Neural cell (in vitro differentiated cells): ENCODE data around the gene PSMA2. TPM values are rescaled to one million over a fixed set of nuclear protein-coding genes. Genes with fewer than 3 reads are reported as not detected.

Experiments
- H2AFZ ChIP-seq: fragments of 200-600, 300-800 bp; sonication (generic), shearing (Covaris generic); 2 replicates; pipeline ENCODE4 v1.6.0; 2014; ENCODE audit warnings: low read depth, mild to moderate bottlenecking, antibody characterized with exemption, low read length, moderate library complexity
- H3F3A ChIP-seq: fragments of 200-600 bp; shearing (Covaris generic); 2 replicates; pipeline ENCODE4 v1.6.1; 2016; ENCODE audit warnings: mild to moderate bottlenecking, moderate library complexity, mixed read lengths, antibody characterized with exemption, low read length; ENCODE audit not compliant: insufficient read depth, poor library complexity, severe bottlenecking
- H3K27ac ChIP-seq: fragments of 200-600, 300-800 bp; sonication (generic), shearing (Covaris generic); 2 replicates; pipeline ENCODE4 v1.5.1; 2014; ENCODE audit warnings: mild to moderate bottlenecking, low read length, moderate library complexity
- H3K27me3 ChIP-seq: fragments of 300-800, 200-600 bp; sonication (generic), shearing (Covaris generic); 2 replicates; pipeline ENCODE4 v1.6.0; 2014; ENCODE audit warnings: mild to moderate bottlenecking, low read depth, low read length, moderate library complexity; ENCODE audit not compliant: insufficient read depth
- H3K36me3 ChIP-seq: fragments of 300-800, 200-600 bp; sonication (generic), shearing (Covaris generic); 2 replicates; pipeline ENCODE4 v1.5.1; 2014; ENCODE audit warnings: mild to moderate bottlenecking, antibody characterized with exemption, low read length, moderate library complexity; ENCODE audit not compliant: insufficient read depth
- H3K4me2 ChIP-seq: fragments of 300-800, 200-600 bp; sonication (generic), shearing (Covaris generic); 2 replicates; pipeline ENCODE4 v1.6.0; 2014; ENCODE audit warnings: mild to moderate bottlenecking, low read length
- H3K4me3 ChIP-seq: fragments of 300-800, 200-600 bp; sonication (generic), shearing (Covaris generic); 2 replicates; pipeline ENCODE4 v1.5.1; 2014; ENCODE audit warnings: mild to moderate bottlenecking, low read length, moderate library complexity
- H3K79me2 ChIP-seq: fragments of 200-600 bp; shearing (Covaris generic); replicated peaks from 2 replicates; pipeline ENCODE4 v1.6.0; 2014; ENCODE audit warnings: mild to moderate bottlenecking, low read length, moderate library complexity; ENCODE audit not compliant: insufficient read depth
- H3K9ac ChIP-seq: fragments of 300-800, 200-600 bp; sonication (generic), shearing (Covaris generic); 2 replicates; pipeline ENCODE4 v1.6.1; 2016; ENCODE audit warnings: mild to moderate bottlenecking, low read length, mixed read lengths
- H3K9me2 ChIP-seq: fragments of 200-600 bp; shearing (Covaris generic); 2 replicates; pipeline ENCODE4 v1.6.1; 2016; ENCODE audit warnings: mild to moderate bottlenecking, low read length, mixed read lengths; ENCODE audit not compliant: insufficient read depth
- H3K9me3 ChIP-seq: fragments of 200-600, 300-800 bp; sonication (generic), shearing (Covaris generic); 2 replicates; pipeline ENCODE4 v1.6.1; 2016; ENCODE audit warnings: mild to moderate bottlenecking, mixed run types, low read length, moderate library complexity, mixed read lengths
- H4K20me1 ChIP-seq: fragments of 200-600 bp; shearing (Covaris generic); 2 replicates; pipeline ENCODE4 v1.6.1; 2016; ENCODE audit warnings: mild to moderate bottlenecking, mixed run types; ENCODE audit not compliant: insufficient read depth
- EP300 ChIP-seq: fragments of 450-650 bp; conservative IDR thresholded peaks from 2 replicates; pipeline ENCODE4 v1.6.1; 2014; ENCODE audit warnings: antibody characterized with exemption, mild to moderate bottlenecking, moderate library complexity; ENCODE audit not compliant: poor library complexity, severe bottlenecking
- EZH2 ChIP-seq: fragments of 200-600, 300-800 bp; shearing (Covaris generic), sonication (generic); IDR thresholded peaks from 2 replicates; pipeline ENCODE4 v1.6.1; 2014; ENCODE audit warnings: antibody characterized with exemption, low read length, borderline replicate concordance, mild to moderate bottlenecking; ENCODE audit not compliant: insufficient read depth, poor library complexity, severe bottlenecking
- MXI1 ChIP-seq: fragments of 450-650 bp; conservative IDR thresholded peaks from 2 replicates; pipeline ENCODE4 v1.6.1; 2014; ENCODE audit warnings: antibody characterized with exemption, mild to moderate bottlenecking; ENCODE audit not compliant: poor library complexity, severe bottlenecking
- POLR2AphosphoS5 ChIP-seq: IDR thresholded peaks from 2 replicates; pipeline ENCODE4 v1.6.1; 2012
- RAD21 ChIP-seq: fragments of 450-650 bp; conservative IDR thresholded peaks from 2 replicates; pipeline ENCODE4 v1.6.1; 2014; ENCODE audit warnings: antibody characterized with exemption, mild to moderate bottlenecking, moderate library complexity
- SMC3 ChIP-seq: fragments of 450-650 bp; conservative IDR thresholded peaks from 2 replicates; pipeline ENCODE4 v1.6.1; 2014; ENCODE audit warnings: antibody characterized with exemption, mild to moderate bottlenecking, moderate library complexity; ENCODE audit not compliant: poor library complexity
- TAF1 ChIP-seq: IDR thresholded peaks from 2 replicates; pipeline ENCODE4 v1.6.1; 2012; ENCODE audit warnings: low read depth
- polyA plus RNA-seq: library from polyadenylated mRNA; depleted of rRNA; stranded (reverse); fragments of >200 nt; gene quantifications from 2 replicates; pipeline ENCODE4 v1.2.3, GENCODE V29; 2014
- TF ChIP-seq, protein P1 (sequence below): IDR thresholded peaks from 2 replicates; pipeline ENCODE4 v1.6.1; 2012; ENCODE audit warnings: borderline replicate concordance
- TF ChIP-seq, protein P2 (sequence below): fragments of 450-650 bp; IDR thresholded peaks from 2 replicates; pipeline ENCODE4 v1.5.1; 2014; ENCODE audit warnings: antibody characterized with exemption, mild to moderate bottlenecking, moderate library complexity; ENCODE audit not compliant: poor library complexity, severe bottlenecking

PSMA2 gene
- polyA plus RNA-seq, 1 donor from 2014 or later: 225 TPM

DNA sequence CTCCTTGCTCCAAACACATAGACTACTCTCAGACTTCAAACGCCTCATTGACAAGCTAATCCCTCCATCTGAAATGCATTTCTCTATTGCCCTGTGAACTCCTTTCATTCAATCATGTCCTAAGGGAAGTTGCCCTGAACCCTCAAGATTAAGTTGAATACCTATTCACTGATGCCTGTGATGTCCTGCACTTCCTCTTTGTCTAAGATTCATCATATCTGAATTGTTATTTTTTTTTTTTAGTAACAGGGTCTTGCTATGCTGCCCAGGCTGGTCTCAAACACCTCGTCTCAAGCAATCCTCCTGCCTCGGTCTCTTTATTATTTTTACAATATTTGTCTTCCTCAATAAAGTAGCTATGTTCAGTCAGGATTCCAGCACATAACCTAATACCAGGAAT is 3.2 kb downstream of the PSMA2 start:
- no peaks in the 10 kb centered on the region for H4K20me1 ChIP-seq
- H3K4me2 ChIP-seq: no peak overlapping the region
- H3K27ac ChIP-seq: no peak overlapping the region
- H3K36me3 ChIP-seq: no peaks in the 10 kb centered on the region
- H3K9me2 ChIP-seq: no peaks in the 10 kb centered on the region
- H2AFZ ChIP-seq: no peak overlapping the region
- no peak overlapping the region for H3K4me3 ChIP-seq
- no peaks in the 10 kb centered on the region for H3K27me3 ChIP-seq
- H3K9ac ChIP-seq: no peak overlapping the region
- TF ChIP-seq EP300 (no peak), EZH2 (no peak), SMC3 (no peak), POLR2AphosphoS5 (no peak), RAD21 (no peak)
- TF ChIP-seq, protein P1, sequence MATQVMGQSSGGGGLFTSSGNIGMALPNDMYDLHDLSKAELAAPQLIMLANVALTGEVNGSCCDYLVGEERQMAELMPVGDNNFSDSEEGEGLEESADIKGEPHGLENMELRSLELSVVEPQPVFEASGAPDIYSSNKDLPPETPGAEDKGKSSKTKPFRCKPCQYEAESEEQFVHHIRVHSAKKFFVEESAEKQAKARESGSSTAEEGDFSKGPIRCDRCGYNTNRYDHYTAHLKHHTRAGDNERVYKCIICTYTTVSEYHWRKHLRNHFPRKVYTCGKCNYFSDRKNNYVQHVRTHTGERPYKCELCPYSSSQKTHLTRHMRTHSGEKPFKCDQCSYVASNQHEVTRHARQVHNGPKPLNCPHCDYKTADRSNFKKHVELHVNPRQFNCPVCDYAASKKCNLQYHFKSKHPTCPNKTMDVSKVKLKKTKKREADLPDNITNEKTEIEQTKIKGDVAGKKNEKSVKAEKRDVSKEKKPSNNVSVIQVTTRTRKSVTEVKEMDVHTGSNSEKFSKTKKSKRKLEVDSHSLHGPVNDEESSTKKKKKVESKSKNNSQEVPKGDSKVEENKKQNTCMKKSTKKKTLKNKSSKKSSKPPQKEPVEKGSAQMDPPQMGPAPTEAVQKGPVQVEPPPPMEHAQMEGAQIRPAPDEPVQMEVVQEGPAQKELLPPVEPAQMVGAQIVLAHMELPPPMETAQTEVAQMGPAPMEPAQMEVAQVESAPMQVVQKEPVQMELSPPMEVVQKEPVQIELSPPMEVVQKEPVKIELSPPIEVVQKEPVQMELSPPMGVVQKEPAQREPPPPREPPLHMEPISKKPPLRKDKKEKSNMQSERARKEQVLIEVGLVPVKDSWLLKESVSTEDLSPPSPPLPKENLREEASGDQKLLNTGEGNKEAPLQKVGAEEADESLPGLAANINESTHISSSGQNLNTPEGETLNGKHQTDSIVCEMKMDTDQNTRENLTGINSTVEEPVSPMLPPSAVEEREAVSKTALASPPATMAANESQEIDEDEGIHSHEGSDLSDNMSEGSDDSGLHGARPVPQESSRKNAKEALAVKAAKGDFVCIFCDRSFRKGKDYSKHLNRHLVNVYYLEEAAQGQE: no peak
- no peaks in the 10 kb centered on the region for H3F3A ChIP-seq
- H3K79me2 ChIP-seq: peaks cover 55% of the 10 kb centered on the region
- no peaks in the 10 kb centered on the region for H3K9me3 ChIP-seq

DNA sequence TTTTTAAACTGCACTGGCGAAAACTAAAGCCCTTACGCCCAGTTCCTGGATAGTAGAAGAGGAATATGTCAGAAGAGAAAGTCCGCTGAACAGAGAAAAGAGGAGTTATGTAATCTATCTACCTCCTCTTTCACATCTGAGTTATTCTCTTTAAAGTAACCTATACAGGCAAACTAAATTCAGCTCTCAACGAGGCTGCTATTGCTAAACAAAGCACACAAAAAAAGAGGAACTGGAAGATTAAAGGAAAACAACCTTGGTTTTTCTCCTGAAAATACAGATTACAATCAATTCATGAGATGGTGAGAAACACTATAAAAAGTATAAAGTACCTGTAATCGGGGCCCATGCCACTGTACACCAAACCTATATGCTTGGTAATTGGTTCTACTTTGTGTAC is 5.8 kb downstream of the PSMA2 start:
- Histone ChIP-seq H3K36me3 (no peaks in the 10 kb centered on the region), H3K4me3 (no peak overlapping the region), H4K20me1 (no peaks in the 10 kb centered on the region), H3K4me2 (no peak overlapping the region), H3K9me3 (no peaks in the 10 kb centered on the region), H3K79me2 (peaks cover 39% of the 10 kb centered on the region), H3K27me3 (no peaks in the 10 kb centered on the region), H3K27ac (no peak overlapping the region), H2AFZ (no peak overlapping the region), H3K9me2 (no peaks in the 10 kb centered on the region), H3K9ac (no peak overlapping the region), H3F3A (no peaks in the 10 kb centered on the region)
- TF ChIP-seq, protein P1: no peak
- no peak for TF ChIP-seq EP300
- no peak for TF ChIP-seq EZH2
- TF ChIP-seq RAD21: no peak
- no peak for TF ChIP-seq SMC3
- no peak for TF ChIP-seq POLR2AphosphoS5
- TF ChIP-seq TAF1: no peak
- no peak for TF ChIP-seq MXI1
- TF ChIP-seq, protein P2, sequence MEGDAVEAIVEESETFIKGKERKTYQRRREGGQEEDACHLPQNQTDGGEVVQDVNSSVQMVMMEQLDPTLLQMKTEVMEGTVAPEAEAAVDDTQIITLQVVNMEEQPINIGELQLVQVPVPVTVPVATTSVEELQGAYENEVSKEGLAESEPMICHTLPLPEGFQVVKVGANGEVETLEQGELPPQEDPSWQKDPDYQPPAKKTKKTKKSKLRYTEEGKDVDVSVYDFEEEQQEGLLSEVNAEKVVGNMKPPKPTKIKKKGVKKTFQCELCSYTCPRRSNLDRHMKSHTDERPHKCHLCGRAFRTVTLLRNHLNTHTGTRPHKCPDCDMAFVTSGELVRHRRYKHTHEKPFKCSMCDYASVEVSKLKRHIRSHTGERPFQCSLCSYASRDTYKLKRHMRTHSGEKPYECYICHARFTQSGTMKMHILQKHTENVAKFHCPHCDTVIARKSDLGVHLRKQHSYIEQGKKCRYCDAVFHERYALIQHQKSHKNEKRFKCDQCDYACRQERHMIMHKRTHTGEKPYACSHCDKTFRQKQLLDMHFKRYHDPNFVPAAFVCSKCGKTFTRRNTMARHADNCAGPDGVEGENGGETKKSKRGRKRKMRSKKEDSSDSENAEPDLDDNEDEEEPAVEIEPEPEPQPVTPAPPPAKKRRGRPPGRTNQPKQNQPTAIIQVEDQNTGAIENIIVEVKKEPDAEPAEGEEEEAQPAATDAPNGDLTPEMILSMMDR: no peak
